SK-N-MC (cell line): ENCODE data around the gene TRPC4AP.

Experiments
- DNase-seq: peaks from one replicate; pipeline ENCODE4 v3.0.0-alpha.2; 2011; ENCODE audit warnings: low read depth, low spot score
- H3K27ac ChIP-seq: fragments of 200-600 bp; sonication (generic); 2 replicates; pipeline ENCODE4 v1.5.1; 2016; ENCODE audit warnings: mixed run types
- H3K36me3 ChIP-seq: fragments of 200-600 bp; sonication (generic); 2 replicates; pipeline ENCODE4 v1.6.1; 2017; ENCODE audit warnings: antibody characterized with exemption, low read length, mixed read lengths; ENCODE audit not compliant: insufficient read depth
- H3K4me3 ChIP-seq: fragments of 200-600 bp; sonication (generic); 2 replicates; pipeline ENCODE4 v1.5.1; 2016
- H3K9ac ChIP-seq: fragments of 200-600 bp; sonication (generic); 2 replicates; pipeline ENCODE4 v1.8.0; 2017; ENCODE audit warnings: mixed run types, mixed read lengths; ENCODE audit not compliant: insufficient read length
- H3K9me3 ChIP-seq: fragments of 200-600 bp; sonication (generic); 2 replicates; pipeline ENCODE4 v1.6.1; 2017; ENCODE audit warnings: low read depth, mild to moderate bottlenecking, antibody characterized with exemption, low read length, moderate library complexity, mixed read lengths
- EZH2 ChIP-seq: fragments of 200-600 bp; sonication (generic); IDR thresholded peaks from one replicate; pipeline ENCODE4 v1.6.1; 2017; ENCODE audit warnings: antibody characterized with exemption
- FOXP2 ChIP-seq: optimal IDR thresholded peaks from 2 replicates; pipeline ENCODE3; 2011; ENCODE audit warnings: mild to moderate bottlenecking, moderate library complexity; ENCODE audit not compliant: insufficient read depth; ENCODE audit errors: extremely low read length, control extremely low read depth
- POLR2AphosphoS5 ChIP-seq: IDR thresholded peaks from 2 replicates; pipeline ENCODE4 v1.6.1; 2012; ENCODE audit warnings: mild to moderate bottlenecking, low read depth, low read length, borderline replicate concordance

Gene TRPC4AP

DNA sequence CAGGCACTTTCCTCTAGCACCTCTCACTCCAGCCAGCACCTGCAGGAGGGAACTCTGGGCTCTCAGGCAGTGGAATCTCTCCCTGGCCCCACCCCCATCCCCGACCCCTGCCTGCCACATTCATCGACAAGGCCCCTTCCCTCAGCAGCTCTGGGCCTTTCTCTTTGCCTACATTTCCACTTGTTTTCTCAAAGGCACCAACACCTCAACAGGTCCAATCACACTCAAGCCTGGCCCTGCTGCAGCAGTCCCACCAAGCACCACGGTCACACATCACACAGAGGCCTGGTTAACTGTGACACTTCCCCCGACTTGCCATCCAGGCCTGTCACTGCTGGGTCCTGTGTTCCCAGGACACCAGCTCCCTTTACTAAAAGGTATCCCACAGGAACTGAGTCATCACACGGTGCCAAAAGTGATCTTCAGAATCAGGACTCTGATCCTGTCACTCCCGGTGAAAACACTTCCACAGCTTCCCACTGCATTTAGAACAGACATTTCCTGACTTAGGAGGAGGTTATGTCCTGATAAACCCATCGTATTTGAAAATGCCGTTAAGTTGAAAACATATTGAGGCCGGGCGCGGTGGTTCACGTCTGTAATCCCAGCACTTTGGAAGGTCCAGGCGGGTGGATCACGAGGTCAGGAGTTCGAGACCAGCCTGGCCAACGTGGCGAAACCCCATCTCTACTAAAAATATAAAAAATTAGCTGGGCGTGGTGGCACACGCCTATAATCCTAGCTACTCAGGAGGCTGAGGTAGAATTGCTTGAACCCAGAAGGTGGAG is 82.0 kb downstream of the TRPC4AP start:
- H3K4me3 ChIP-seq = no peak overlapping the region
- H3K9ac ChIP-seq = no peak overlapping the region
- peaks cover 64% of the 10 kb centered on the region for H3K36me3 ChIP-seq
- no peak overlapping the region for H3K27ac ChIP-seq
- DNase-seq = no peak
- H3K9me3 ChIP-seq = no peaks in the 10 kb centered on the region
- TF ChIP-seq POLR2AphosphoS5 (no peak), FOXP2 (no peak), EZH2 (no peak)

GRCh38 chr20:35009665-35010328 is 82.8 kb downstream of the TRPC4AP start:
- DNase-seq = no peak
- H3K36me3 ChIP-seq = peaks cover 65% of the 10 kb centered on the region; the same call in 1 of the 2 replicates
- H3K9ac ChIP-seq = no peak overlapping the region
- H3K9me3 ChIP-seq = no peaks in the 10 kb centered on the region
- H3K27ac ChIP-seq = no peak overlapping the region
- no peak overlapping the region for H3K4me3 ChIP-seq
- TF ChIP-seq FOXP2 = no peak
- TF ChIP-seq POLR2AphosphoS5 = no peak
- no peak for TF ChIP-seq EZH2

DNA sequence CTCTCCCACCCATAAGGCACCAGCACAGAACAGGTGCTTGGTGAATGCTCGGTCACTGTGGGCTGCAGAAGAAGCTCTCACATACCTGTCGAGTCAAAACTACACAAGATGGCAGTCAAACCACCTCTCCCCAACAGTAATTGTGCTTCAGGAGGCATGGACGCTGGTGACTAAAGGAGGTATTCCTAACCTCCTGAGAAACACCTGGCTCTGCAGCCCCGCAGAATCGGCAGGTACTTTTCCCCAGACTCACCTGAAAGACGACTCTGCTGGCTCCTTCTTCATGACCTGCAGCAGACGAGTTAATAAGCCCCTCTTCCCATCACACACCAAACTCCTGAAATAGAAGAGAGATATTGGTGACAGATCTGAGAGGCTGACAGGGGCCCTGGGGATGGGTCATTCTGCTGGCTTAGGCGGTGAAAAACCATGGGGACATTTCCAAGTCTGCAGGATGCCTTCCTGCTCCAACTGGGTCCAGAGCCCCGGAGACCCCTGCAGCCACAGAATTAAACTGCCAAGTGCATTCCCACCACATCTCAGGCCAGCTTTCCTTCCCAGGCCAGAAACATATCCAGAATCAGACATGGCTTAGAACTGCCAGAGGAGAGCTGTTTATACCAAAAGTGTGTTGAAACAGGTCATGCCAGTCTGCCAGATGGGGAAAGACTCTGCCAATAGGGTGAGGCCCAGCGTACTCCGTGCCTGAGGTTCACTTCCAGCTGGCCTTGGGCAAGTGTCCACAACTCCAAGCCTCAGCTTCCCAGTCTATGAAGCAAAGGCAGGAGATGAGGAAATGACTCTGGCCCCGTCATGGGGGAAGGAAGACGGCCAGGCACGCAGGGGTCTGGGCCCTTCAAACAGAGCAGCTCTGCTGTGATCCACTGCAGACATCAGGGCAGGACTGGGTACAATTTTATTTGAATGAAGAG is 83.9 kb downstream of the TRPC4AP start:
- no peak for TF ChIP-seq POLR2AphosphoS5
- no peak for TF ChIP-seq EZH2
- TF ChIP-seq FOXP2 = no peak
- H3K27ac ChIP-seq = no peak overlapping the region
- no peak overlapping the region for H3K9ac ChIP-seq
- no peak overlapping the region for H3K4me3 ChIP-seq
- H3K9me3 ChIP-seq = no peaks in the 10 kb centered on the region
- H3K36me3 ChIP-seq = peaks cover 76% of the 10 kb centered on the region; the same call in 1 of the 2 replicates
- DNase-seq = no peak

DNA sequence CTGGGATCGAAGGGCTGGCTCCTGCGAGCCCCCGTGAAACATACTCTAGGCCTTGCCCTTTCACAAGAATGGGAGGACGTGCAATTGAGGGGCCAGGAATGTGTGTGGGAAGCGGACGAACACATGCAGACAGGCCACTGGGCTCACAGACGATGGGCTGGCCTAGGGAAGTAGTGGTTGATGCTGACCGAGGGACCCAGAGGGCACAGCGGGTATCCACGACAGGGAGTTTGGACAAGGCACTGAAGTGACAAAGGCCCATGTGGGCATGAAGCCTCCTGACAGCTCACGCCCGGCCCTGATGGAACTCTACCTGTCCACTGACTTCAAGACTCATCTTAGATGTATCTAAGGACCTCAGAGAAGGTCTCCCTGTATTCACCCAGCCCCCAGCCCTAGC is 84.7 kb downstream of the TRPC4AP start:
- TF ChIP-seq POLR2AphosphoS5 = no peak
- TF ChIP-seq FOXP2 = no peak
- TF ChIP-seq EZH2 = no peak
- no peaks in the 10 kb centered on the region for H3K9me3 ChIP-seq
- no peak overlapping the region for H3K27ac ChIP-seq
- H3K36me3 ChIP-seq = peaks cover 79% of the 10 kb centered on the region; the same call in 1 of the 2 replicates
- no peak overlapping the region for H3K4me3 ChIP-seq
- no peak overlapping the region for H3K9ac ChIP-seq
- DNase-seq = no peak

DNA sequence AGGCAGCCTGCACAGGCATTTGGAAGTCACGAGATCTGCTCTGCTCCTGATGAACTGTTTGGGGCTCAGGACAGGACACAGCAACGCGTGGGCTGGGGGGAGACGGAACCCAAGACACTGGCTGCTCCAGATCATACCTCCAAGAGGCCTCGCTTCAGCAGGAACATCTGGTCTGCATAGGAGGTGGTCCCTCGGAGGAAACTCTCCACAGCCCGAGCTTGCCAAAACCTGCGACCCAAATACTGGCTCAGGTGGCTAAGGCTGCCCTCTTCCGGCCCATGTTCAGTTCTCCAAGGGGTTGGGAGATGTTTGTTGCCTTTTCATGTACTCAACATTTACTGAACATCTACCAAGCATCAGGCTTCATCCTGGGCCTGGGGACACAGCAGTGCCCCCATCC is 85.2 kb downstream of the TRPC4AP start:
- H3K9me3 ChIP-seq = no peaks in the 10 kb centered on the region
- TF ChIP-seq FOXP2 = no peak
- H3K9ac ChIP-seq = no peak overlapping the region
- no peak overlapping the region for H3K27ac ChIP-seq
- no peak for DNase-seq
- no peak overlapping the region for H3K4me3 ChIP-seq
- H3K36me3 ChIP-seq = peaks cover 76% of the 10 kb centered on the region; the same call in 1 of the 2 replicates

DNA sequence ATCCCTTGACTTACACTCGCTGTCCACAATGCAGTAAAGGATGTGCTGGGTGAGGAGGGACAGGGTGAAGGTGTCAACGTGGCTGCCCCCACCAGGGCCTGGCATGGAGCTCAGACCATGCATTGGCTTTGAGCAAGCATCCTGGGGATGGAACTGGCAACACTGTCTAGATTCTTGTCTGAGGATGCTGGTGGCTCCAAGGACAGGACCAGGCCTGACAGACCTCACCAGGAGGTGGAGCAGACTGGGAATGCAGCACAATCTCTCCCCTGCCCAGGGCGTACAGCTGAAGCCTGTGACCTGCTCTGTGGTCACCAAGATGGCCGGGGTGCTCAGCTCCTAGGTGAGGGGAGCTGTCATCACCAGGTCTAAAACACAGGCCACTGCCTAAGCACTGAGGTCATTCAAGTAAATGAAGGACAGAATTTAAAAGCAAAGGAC is 86.1 kb downstream of the TRPC4AP start:
- TF ChIP-seq POLR2AphosphoS5 (no peak), EZH2 (no peak)
- Histone ChIP-seq H3K36me3 (peaks cover 78% of the 10 kb centered on the region; the same call in 1 of the 2 replicates), H3K27ac (no peak overlapping the region), H3K4me3 (no peak overlapping the region), H3K9me3 (no peaks in the 10 kb centered on the region), H3K9ac (no peak overlapping the region)
- no peak for DNase-seq

- no peak overlapping the region for H3K4me3 ChIP-seq
- H3K9ac ChIP-seq = no peak overlapping the region
- no peak overlapping the region for H3K27ac ChIP-seq
- no peak for TF ChIP-seq EZH2
- TF ChIP-seq POLR2AphosphoS5 = no peak
- TF ChIP-seq FOXP2 = no peak
- no peak for DNase-seq
- no peaks in the 10 kb centered on the region for H3K9me3 ChIP-seq
- peaks cover 77% of the 10 kb centered on the region; the same call in 1 of the 2 replicates for H3K36me3 ChIP-seq
Measured at GRCh38 chr20:35006009-35006408, 86.6 kb downstream of the TRPC4AP start.

GRCh38 chr20:35005463-35005961 is 87.1 kb downstream of the TRPC4AP start:
- no peak for DNase-seq
- no peak for TF ChIP-seq POLR2AphosphoS5
- no peak for TF ChIP-seq EZH2
- TF ChIP-seq FOXP2 = no peak
- H3K36me3 ChIP-seq = peaks cover 75% of the 10 kb centered on the region; the same call in 1 of the 2 replicates
- H3K9me3 ChIP-seq = no peaks in the 10 kb centered on the region
- no peak overlapping the region for H3K9ac ChIP-seq
- no peak overlapping the region for H3K27ac ChIP-seq
- H3K4me3 ChIP-seq = no peak overlapping the region
